HG03520 (cell line): ENCODE measurements around the gene AP1G2.
"Not testable (repeated sequence)": the region's sequence is repeated elsewhere in the genome, so short reads cannot be mapped to it uniquely, and the experiment has no call there.

Experiments
- ATAC-seq: cut with Tn5 transposase; IDR thresholded peaks from one replicate; pipeline ENCODE4 v1.9.1; 2021; ENCODE audit warnings: mild to moderate bottlenecking, moderate library complexity; ENCODE audit not compliant: unreplicated experiment

Gene AP1G2

DNA sequence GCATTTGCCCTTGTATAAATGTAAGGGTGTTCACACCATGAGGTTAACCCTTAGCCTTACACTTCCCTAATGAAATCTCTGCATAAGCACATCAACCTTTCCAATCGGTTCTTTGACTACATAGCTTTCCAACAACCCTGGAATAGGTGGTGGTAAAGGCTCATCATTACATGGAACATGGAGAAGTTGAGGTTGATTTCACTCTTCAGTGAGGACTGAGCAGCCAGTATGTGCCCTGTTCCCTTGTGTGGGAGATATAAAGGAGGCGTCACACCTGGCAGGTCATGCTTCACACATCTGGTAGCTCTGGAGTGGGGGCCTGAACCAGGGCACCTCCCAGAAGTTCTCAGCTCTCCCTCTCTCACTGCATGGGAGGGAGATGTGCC is 32.7 kb upstream of the AP1G2 start:
- ATAC-seq: no peak

GRCh38 chr14:23594191-23594590 is 26.6 kb upstream of the AP1G2 start:
- ATAC-seq: not testable (repeated sequence)

DNA sequence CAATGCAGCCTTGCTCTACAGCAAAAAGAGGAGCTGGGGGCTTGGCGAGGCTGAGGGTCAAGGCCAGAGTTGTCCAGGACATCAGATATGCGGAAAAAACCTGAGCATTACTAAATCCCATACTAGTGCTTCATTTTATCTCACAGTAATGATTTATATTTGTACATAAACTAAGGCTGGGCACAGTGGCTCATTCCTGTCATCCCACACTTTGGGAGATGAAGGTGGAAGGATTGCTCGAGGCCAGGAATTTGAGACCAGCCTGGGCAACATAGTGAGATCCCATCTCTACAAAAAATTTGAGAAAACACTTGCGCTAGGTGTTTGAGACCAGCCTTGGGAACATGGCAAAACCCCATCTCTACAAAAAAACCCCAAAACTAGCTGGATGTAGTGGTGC is 22.6 kb upstream of the AP1G2 start:
- ATAC-seq: no peak

DNA sequence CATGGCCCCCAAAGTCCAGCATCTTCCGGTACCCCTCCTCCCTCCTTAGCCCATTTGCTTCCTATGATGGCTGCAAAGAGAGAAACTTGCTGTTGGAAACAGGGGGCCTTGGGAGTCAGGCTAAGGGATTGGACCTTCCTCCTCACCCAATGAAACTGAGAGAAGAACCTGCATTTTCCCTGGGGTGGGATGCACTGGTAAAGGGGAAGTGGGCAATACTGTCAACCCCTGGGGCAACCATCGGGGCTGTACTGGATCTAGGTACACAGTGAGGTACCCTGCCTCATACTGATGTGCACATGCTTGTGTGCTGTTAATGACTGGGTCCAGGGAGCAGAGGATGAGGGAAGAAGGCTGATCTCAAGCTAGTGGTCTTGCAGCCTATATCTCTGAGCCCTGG is 22.0 kb upstream of the AP1G2 start:
- ATAC-seq: no peak

- peak; percentile 96 for ATAC-seq
Measured at GRCh38 chr14:23588884-23589598, 21.4 kb upstream of the AP1G2 start.

GRCh38 chr14:23584527-23585203 is 17.1 kb upstream of the AP1G2 start:
- not testable (repeated sequence) for ATAC-seq

DNA sequence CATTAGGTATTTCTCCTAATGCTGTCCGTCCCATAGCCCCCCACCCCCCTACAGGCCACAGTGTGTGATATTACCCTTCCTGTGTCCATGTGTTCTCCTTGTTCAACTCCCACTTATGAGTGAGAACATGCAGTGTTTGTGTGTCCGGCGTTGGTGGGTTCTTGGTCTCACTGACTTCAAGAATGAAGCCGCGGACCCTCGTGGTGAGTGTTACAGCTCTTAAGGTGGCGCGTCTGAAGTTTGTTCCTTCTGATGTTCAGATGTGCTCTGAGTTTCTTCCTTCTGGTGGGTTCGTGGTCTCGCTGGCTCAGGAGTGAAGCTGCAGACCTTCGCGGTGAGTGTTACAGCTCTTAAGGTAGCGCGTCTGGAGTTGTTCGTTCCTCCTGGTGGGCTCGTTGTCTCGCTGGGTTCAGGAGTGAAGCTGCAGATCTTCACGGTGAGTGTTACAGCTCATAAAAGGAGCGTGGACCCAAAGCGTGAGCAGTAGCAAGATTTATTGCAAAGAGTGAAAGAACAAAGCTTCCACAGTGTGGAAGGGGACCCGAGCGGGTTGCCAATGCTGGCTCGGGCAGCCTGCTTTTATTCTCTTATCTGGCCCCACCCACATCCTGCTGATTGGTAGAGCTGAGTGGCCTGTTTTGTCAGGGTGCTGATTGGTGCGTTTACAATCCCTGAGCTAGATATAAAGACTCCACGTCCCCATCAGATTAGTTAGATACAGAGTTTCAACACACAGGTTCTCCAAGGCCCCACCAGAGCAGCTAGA is 16.4 kb upstream of the AP1G2 start:
- ATAC-seq: not testable (repeated sequence)

GRCh38 chr14:23582906-23583760 is 15.5 kb upstream of the AP1G2 start:
- no peak for ATAC-seq

DNA sequence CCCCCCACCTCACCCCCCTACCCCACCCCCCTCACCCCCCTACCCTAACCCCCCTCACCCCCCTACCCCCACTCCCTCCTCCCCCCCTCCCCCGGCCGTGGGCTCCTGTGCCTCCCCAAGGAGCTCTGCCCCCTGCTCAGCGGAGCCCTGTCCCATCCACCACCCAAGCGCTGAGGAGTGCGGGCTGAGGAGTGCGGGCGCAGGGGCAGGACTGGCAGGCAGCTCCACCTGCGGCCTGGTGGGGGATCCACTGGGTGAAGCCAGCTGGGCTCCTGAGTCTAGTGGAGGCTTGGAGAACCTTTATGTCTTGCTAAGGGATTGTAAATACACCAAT is 13.3 kb upstream of the AP1G2 start:
- ATAC-seq: no peak

- no peak for ATAC-seq
Measured at GRCh38 chr14:23580152-23580926, 12.7 kb upstream of the AP1G2 start.

- no peak for ATAC-seq
Measured at GRCh38 chr14:23579739-23580138, 12.1 kb upstream of the AP1G2 start.

DNA sequence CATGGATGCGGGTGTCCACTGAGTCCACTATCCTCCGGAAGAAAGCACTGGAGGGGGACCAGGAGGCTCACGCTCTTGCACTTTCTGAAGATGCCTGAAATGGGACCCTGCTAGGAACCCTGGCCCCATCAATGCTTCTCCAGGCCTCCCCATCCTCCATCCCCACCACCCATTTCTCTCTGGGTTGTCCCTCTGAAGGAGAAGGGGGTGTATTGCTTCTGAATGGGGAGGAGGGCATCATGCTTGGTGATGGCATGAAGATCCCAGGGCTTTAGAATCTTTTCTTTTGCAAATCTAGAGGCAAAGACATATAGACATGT is 11.7 kb upstream of the AP1G2 start:
- no peak for ATAC-seq

- no peak for ATAC-seq
Measured at GRCh38 chr14:23578560-23579310, 11.1 kb upstream of the AP1G2 start, which contains the start of gene JPH4. JPH4 (minus strand) TSS chr14:23578790; CDS start chr14:23577453, 1,337 bp downstream.

GRCh38 chr14:23577710-23578392 is 10.3 kb upstream of the AP1G2 start:
- no peak for ATAC-seq

DNA sequence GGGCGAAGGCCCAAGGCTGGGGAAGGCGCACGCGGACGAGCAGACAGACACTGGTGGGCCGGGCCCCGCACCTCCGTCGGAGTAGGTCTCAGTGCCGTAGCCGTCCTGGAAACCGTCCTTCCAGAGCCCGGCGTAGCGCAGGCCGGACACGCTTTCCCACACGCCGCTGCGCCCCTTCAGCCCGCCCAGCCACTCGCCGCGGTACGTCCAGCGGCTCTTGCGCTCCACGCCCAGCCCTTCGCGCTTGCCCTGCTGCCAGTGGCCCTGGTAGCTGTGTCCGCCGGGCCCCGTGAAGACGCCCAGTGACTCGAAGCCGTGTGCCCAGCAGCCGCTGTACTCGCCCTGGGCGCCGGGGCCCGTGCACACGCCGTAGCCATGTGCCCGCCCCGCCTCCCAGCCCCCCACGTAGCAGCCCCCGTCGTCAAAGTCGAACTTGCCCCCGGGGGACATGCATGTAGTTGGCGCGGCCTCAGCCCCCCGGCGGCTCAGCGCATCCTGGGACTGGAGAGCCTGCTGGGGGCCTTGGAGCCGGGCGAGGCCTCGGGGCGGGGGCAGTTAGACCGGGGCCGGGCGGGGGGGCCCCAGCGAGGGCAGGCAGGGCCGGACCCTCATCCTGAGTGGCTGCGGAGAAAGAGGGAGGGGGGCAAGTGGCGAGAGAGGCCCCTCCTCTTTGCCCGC is 9.6 kb upstream of the AP1G2 start:
- no peak for ATAC-seq

DNA sequence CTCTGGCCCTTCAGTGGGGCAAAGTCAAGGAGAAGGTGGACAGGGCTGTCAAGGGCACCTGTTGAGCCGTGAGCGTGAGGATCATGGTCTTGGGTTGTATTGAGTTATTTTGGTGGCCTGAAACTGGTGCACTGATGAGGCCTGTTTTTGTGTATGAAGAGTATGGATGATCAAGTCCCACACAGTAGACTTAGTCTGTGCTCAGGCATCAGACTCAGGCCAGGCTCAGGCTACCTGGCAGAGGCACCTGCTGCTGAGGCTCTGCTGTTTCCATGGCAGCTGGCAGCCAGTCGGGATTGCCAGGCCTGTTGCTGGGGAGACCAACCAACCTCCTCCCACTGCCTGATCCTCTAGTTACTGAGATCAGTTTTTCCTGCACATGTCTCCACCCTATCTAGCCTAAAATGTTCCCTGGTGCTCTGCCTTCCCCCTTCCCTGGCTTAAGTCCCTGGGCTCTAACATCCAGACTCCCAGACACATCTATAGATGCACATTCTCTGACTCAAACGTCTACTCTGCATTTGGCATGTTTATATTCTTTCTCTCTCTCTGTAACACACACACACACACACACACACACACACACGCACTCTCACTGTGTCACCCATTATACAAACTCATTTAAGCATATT is 5.9 kb upstream of the AP1G2 start:
- ATAC-seq: no peak

DNA sequence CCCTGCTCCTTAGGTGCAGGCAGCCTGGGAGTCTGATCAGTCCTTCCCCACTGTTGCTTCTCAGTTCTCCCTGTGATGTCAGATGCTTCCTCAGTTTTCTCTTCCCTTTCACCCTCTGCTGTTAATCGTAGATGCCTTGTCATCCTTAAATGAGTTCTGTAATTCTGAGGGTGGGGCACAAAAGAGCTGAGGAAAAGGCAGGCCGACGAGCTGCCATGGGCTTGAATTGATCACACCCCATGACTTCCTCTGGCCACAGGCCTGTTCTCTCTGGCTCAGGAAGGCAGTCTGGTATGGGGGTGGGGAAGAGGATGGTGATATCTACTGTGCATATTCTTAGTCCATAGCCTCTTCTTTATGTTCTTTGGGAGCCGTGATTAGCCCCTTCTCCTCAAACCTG is 5.2 kb upstream of the AP1G2 start:
- ATAC-seq: no peak

- no peak for ATAC-seq
Measured at GRCh38 chr14:23572524-23572828, 4.9 kb upstream of the AP1G2 start.
